DND-41 (cell line): ENCODE results near the gene ADCY2.

Source experiments
- ATAC-seq: fragments of 200-7000 bp; cut with Tn5 transposase; 3 replicates; pipeline ENCODE4 v1.9.1; 2021; ENCODE audit warnings: low read depth; ENCODE audit not compliant: insufficient read depth
- DNase-seq: peaks from one replicate; pipeline ENCODE4 v3.0.0-alpha.2; 2020
- H2AFZ ChIP-seq: 2 replicates; pipeline ENCODE4 v1.6.0; 2012; ENCODE audit warnings: low read depth, low read length
- H3K27ac ChIP-seq: 2 replicates; pipeline ENCODE4 v1.5.1; 2012; ENCODE audit warnings: low read length, inconsistent platforms
- H3K27me3 ChIP-seq: fragments of 200-600 bp; sonication (generic); 2 replicates; pipeline ENCODE4 v1.6.0; 2012; ENCODE audit warnings: low read length, mild to moderate bottlenecking, inconsistent platforms; ENCODE audit not compliant: insufficient read depth, poor library complexity
- H3K36me3 ChIP-seq: 2 replicates; pipeline ENCODE4 v1.5.1; 2012; ENCODE audit warnings: low read length, inconsistent platforms; ENCODE audit not compliant: insufficient read depth
- H3K4me1 ChIP-seq: 2 replicates; pipeline ENCODE4 v1.5.1; 2012; ENCODE audit warnings: mild to moderate bottlenecking, low read length; ENCODE audit not compliant: insufficient read depth
- H3K4me2 ChIP-seq: 2 replicates; pipeline ENCODE4 v1.6.0; 2012; ENCODE audit warnings: mild to moderate bottlenecking, moderate library complexity, low read length, inconsistent platforms; ENCODE audit not compliant: insufficient read depth
- H3K4me3 ChIP-seq, 2 experiments: fragments of 200-600 bp in 1 of 2; shearing (Covaris generic) in 1 of 2; 2 replicates each; pipeline ENCODE4 v1.5.1; 2012 to 2016; ENCODE audit warnings: inconsistent platforms in 2 of 2, low read length in 2 of 2, mild to moderate bottlenecking in 2 of 2, low read depth in 1 of 2, moderate library complexity in 1 of 2
- H3K79me2 ChIP-seq: 2 replicates; pipeline ENCODE4 v1.6.0; 2012; ENCODE audit warnings: low read length, inconsistent platforms; ENCODE audit not compliant: insufficient read depth
- H3K9ac ChIP-seq: 2 replicates; pipeline ENCODE4 v1.6.0; 2012; ENCODE audit warnings: low read depth, mild to moderate bottlenecking, inconsistent platforms, low read length, moderate library complexity
- H3K9me3 ChIP-seq: 2 replicates; pipeline ENCODE4 v1.5.1; 2012; ENCODE audit warnings: low read length, moderate library complexity, mild to moderate bottlenecking, inconsistent platforms; ENCODE audit not compliant: insufficient read depth, severe bottlenecking
- H4K20me1 ChIP-seq: 2 replicates; pipeline ENCODE4 v1.6.0; 2012; ENCODE audit warnings: low read length; ENCODE audit not compliant: insufficient read depth
- CTCF ChIP-seq: IDR thresholded peaks from 2 replicates; pipeline ENCODE4 v1.5.1; 2012; ENCODE audit warnings: borderline replicate concordance, low read length, moderate library complexity, mild to moderate bottlenecking; ENCODE audit not compliant: poor library complexity, severe bottlenecking; ENCODE audit errors: extremely low read depth
- EZH2 ChIP-seq: IDR thresholded peaks from 3 replicates; pipeline ENCODE4 v1.6.1; 2012; ENCODE audit warnings: borderline replicate concordance, low read depth, mild to moderate bottlenecking, moderate library complexity, low read length, inconsistent platforms; ENCODE audit not compliant: severe bottlenecking

Gene ADCY2

DNA sequence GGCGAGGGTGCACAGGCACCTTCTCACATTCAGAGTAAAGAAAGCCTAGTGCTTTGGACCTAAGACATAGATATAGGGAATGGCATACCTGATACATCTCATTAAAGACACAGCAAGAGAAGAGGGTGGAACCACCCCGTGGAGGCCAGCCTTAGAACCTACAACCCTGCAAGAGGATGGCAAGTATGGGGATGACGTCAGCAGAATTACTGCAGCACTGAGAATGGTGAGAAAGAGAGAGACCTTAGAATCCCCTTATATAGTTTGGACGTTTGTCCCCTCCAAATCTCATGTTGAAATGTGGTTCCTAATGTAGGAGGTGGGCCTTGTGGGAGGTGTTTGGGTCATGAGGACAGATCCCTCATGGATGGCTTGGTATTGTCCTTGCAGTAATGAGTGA, 28.2 kb upstream of the ADCY2 start:
- Histone ChIP-seq H3K27ac (no peak overlapping the region), H4K20me1 (no peaks in the 10 kb centered on the region), H3K4me3 (no peak overlapping the region), H3K9ac (no peak overlapping the region), H3K79me2 (no peaks in the 10 kb centered on the region), H3K4me1 (no peaks in the 10 kb centered on the region), H3K36me3 (no peaks in the 10 kb centered on the region), H3K4me2 (no peak overlapping the region), H2AFZ (no peak overlapping the region), H3K27me3 (no peaks in the 10 kb centered on the region), H3K9me3 (peaks cover 1% of the 10 kb centered on the region)
- DNase-seq (no peak), ATAC-seq (no peak)
- TF ChIP-seq EZH2 (no peak), CTCF (no peak)

- ATAC-seq (no peak), DNase-seq (no peak)
- no peaks in the 10 kb centered on the region for H3K36me3 ChIP-seq
- no peak overlapping the region for H3K4me2 ChIP-seq
- H3K79me2 ChIP-seq, result no peaks in the 10 kb centered on the region
- H3K27ac ChIP-seq, result no peak overlapping the region
- TF ChIP-seq EZH2 (no peak), CTCF (no peak)
- H4K20me1 ChIP-seq, result no peaks in the 10 kb centered on the region
- peaks cover 1% of the 10 kb centered on the region for H3K9me3 ChIP-seq
- no peak overlapping the region for H3K4me3 ChIP-seq
- H3K4me1 ChIP-seq, result no peaks in the 10 kb centered on the region
- no peak overlapping the region for H2AFZ ChIP-seq
- H3K27me3 ChIP-seq, result no peaks in the 10 kb centered on the region
- no peak overlapping the region for H3K9ac ChIP-seq
These were observed 23.5 kb upstream of the ADCY2 start for GRCh38 chr5:7372399-7372798.

DNA sequence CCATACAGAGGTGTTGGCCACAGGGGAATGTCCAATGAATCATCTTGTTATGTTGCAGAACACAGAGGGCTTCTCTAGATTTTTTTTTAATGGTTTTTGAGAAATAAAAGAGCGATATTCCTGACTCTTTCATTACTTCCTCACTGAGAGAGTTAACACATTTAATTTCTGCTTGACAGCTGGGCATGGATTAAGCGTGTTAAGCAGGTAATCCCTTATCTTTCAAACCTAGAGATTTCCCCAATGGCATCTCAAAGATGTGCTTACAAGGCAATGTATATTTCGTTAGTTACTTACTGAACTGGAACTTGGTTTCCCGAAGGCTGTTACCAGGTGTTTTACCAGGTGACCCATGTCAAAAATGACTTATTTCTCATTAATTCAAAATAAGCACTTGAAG, 21.8 kb upstream of the ADCY2 start:
- ATAC-seq, result no peak
- H3K27ac ChIP-seq, result no peak overlapping the region

More for the DNA sequence above, 21.8 kb upstream of the ADCY2 start:
- Histone ChIP-seq H3K79me2 (no peaks in the 10 kb centered on the region), H3K4me1 (no peaks in the 10 kb centered on the region), H3K4me2 (no peak overlapping the region), H3K9ac (no peak overlapping the region), H3K27me3 (no peaks in the 10 kb centered on the region), H3K9me3 (peaks cover 1% of the 10 kb centered on the region), H3K4me3 (no peak overlapping the region), H4K20me1 (no peaks in the 10 kb centered on the region), H3K36me3 (no peaks in the 10 kb centered on the region), H2AFZ (no peak overlapping the region)
- DNase-seq, result no peak
- no peak for TF ChIP-seq EZH2
- no peak for TF ChIP-seq CTCF
